A172 (cell line): ENCODE data around the gene GAP43. TPM values are rescaled to one million over a fixed set of nuclear protein-coding genes. Genes with fewer than 3 reads are reported as not detected.
"Not testable (repeated sequence)": the region's sequence is repeated elsewhere in the genome, so short reads cannot be mapped to it uniquely, and the experiment has no call there.

Experiments
- DNase-seq: peaks from one replicate; pipeline ENCODE4 v3.0.0-alpha.2; 2015; ENCODE audit warnings: low spot score
- total RNA-seq: library from RNA; depleted of rRNA; stranded (reverse); fragments of >200 nt; shearing (Covaris generic); gene quantifications from 2 replicates; pipeline ENCODE4 v1.2.3, GENCODE V29; 2014

The GAP43 gene
- total RNA-seq, 1 experiment from 2014 or later = 2.3 TPM

- DNase-seq = no peak
Observed at GRCh38 chr3:115698851-115699591, 75.7 kb downstream of the GAP43 start.

DNA sequence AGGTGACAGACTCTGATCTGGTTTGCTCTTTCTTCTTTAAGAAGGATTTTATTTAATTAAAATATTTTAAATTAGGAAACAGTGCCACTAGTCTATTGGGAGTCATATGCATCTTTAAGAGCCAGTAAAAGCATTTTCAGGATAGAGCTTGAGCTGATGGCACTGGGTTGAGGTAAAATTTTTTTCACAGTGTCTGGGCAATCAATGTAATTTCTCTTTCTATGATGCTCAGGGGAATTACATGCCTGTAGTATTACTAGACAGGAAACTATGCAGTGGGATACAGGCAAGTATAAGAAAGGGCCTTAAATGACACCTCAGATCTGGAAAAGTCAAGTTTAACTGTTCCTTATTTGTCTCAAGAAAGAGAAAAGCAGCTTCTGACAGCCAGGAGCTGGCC is 76.4 kb downstream of the GAP43 start:
- DNase-seq = no peak

DNA sequence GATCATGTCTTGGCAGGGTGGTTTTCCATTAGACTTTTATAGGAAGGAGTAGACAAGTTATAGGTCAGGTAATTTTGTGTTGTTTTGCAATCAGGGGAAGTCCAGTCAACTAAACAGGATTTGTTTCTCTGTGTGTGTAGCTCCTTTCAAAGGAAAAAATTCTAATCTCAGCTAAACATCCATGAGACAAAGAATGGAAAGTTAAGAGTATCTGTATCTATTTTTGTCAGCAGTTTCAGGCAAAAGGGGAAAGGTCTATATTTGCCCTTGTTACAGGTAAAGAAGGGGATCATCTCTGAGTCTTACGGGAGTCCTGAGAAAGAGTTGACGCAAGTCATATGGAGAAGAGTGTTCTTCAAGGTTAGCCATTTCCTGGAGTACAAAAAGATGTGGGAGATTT is 79.3 kb downstream of the GAP43 start:
- DNase-seq = no peak

- DNase-seq = no peak
Observed at GRCh38 chr3:115704661-115705338, 81.5 kb downstream of the GAP43 start.

DNA sequence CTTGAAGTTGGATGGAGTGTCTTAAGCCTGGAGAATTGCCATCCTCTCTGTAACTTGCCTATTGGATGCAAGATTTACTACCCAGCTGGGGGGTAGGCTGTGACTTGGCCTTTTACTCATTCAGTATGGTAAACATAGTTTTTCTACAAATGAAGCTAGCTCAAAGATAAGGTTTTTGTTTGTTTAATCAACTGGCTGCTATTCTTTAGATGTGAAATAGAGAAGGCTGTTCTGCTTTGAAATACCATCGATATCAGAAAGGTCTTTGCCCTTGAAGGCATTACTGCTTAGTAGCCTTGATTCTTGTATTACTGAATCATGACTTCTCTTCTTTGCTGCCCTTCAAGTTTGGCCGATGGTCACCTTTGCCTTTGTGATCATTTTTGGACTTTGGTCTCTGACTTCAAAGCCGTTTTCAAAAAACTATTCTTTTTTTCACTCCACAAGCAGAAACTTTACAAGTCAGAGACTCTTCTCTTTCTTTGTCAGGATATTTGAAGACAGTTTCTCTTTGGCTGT is 83.1 kb downstream of the GAP43 start:
- DNase-seq = no peak

DNA sequence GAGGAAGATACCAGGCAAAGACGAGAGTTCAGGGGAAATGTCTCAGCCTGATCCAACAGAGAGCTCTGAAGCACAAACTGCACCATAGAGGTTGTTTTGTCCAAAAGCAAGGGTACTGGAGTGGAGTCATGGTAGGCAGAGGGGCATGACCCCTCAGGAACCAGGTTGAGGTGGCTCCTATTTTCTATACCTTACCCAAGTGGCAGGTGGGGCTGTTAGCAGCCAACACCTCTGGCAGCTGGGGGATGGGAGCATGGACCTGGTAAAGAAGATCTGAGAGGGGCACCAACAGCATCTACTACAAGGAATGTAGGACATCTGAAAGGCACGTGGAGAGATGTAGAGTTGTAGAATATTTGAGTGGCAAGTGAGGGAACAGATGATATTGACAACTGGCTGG is 85.2 kb downstream of the GAP43 start:
- no peak for DNase-seq

GRCh38 chr3:115709093-115709492 is 85.8 kb downstream of the GAP43 start:
- DNase-seq = no peak

GRCh38 chr3:115709931-115710330 is 86.6 kb downstream of the GAP43 start:
- DNase-seq = no peak

GRCh38 chr3:115710799-115711198 is 87.5 kb downstream of the GAP43 start:
- DNase-seq = no peak

- DNase-seq = no peak
Observed at GRCh38 chr3:115712871-115713270, 89.6 kb downstream of the GAP43 start.

DNA sequence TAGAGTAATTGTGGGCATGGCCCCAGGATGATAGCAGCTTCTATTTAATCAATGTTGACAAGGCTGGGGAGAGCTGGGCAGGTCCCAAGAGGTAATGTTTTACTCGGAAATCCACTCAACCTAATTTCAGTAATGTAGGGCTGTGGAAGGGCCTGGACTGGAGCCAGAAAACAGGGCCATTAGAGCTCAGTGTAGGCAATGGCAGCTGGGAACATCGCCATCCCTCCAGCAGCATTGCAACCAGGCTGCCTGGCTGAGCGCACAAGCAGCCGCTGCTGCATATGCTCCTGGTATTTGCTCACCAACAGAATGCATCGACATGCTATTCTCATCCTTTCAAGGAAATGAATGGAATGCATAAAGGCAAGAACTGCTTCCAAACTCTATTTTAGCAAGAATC is 90.0 kb downstream of the GAP43 start:
- no peak for DNase-seq

DNA sequence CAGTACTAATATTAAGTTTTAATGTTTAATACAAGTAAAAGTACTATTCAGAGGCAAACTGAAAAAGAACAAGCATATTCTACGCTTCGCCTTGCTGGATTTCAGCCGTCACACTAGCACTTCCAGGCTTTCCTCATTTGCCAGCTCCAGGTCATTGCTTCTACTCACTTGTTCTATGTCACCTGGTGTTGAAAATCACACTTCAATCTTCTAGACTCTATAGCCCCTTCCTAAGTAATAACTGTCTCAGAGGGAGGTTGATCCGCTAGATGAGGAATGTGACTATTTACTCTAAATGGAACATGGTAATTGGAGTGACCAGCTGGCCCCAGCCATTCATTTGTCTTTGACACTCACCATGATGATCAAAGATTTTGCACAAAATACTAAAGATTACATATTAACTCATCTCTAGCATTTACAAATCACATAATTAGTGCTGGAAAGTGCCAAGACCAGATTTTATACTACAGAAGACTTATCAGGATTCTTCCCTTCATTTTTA is 92.0 kb downstream of the GAP43 start:
- DNase-seq = no peak

DNA sequence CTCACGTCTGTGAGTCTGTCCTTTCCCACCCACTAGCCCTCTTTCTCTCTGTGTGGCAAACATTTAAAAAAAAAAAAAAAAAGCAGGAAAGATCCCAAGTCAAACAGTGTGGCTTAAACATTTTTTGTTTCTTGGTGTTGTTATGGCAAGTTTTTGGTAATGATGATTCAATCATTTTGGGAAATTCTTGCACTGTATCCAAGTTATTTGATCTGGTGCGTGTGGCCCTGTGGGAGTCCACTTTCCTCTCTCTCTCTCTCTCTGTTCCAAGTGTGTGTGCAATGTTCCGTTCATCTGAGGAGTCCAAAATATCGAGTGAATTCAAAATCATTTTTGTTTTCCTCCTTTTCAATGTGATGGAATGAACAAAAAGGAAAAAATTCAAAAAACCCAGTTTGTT is 97.7 kb downstream of the GAP43 start:
- no peak for DNase-seq

DNA sequence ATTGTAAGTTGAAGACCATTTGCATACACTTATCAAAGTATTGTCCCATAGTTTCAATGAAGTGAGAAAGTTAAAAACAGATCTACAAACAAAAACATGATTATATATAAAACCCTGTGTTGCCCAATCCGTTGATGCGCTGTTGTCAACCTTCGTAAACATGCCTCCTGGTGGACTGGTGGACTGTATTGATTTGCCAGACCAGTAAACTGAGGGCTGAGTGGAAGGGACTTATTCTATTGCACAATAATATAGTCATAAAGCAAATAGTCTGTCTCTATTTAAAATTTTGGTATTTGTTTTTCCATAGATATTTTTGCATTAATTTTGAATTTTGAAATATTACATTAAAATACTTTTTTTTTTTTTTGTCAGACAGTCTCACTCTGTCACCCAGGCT is 102.5 kb downstream of the GAP43 start:
- no peak for DNase-seq

- no peak for DNase-seq
Observed at GRCh38 chr3:115727135-115727534, 103.8 kb downstream of the GAP43 start.

DNA sequence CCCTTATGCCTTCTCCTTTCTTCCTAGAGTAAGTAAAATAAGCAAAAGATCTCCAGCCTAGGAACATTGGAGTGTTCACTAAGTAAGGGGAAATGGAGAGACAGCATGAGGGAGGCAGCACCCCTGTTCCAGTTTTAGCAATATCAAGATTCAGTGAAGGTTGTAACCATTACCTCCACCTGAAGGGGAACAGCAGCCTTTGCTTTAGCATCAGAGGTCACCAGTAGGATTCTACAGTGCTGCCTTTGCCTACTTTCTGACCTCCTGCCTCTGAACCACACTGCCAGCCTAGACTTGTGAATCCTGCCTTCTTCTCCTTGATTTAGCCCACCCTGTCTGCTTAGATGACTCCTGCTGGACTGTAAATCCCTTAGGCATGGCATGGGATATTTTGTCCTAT is 104.7 kb downstream of the GAP43 start:
- DNase-seq = no peak

DNA sequence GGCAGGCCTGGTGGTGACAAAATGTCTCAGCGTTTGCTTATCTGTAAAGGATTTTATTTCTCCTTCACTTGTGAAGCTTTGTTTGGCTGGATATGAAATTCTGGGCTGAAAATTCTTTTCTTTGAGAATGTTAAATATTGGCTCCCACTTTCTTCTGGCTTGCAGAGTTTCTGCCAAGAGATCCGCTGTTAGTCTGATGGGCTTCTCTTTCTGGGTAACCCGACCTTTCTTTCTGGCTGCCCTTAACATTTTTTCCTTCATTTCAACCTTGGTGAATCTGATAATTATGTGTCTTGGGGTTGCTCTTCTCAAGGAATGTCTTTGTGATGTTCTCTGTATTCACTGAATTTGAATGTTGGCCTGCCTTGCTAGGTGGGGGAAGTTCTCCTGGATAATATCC is 113.0 kb downstream of the GAP43 start:
- DNase-seq = not testable (repeated sequence)

DNA sequence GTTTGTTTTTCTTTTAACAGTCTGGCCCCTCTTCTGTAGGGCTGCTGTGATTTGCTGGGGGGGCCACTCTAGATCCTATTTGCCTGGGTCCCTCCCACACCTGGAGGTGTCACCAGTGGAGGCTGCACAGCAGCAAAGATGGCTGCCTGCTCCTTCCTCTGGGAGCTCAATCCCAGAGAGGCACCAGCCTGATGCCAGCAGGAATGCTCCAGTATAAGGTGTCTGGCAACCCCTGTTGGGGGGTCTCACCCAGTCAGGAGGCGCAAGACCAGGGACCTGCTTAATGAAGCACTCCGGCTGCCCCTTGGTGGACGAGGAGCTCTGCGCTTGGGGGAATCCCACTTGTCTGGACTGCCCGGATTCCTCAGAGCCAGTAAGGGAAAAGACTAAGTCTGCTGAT is 118.3 kb downstream of the GAP43 start:
- no peak for DNase-seq

DNA sequence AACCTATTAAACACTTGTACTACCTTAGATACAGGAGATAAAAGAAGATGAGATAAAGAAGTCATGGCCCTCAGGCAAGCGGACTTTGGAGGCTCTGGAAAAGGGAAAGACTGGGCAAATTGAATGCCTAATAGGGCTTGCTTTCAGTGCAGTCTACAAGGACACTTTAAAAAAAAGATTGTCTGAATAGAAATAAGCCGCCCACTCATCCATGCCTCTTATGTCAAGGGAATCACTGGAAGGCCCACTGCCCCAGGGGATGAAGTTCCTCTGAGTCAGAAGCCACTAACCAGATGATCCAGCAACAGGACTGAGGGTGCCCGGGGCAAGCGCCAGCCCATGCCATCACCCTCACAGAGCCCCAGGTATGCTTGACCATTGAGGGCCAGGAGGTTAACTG is 121.2 kb downstream of the GAP43 start:
- DNase-seq = not testable (repeated sequence)

GRCh38 chr3:115752978-115753377 is 129.7 kb downstream of the GAP43 start:
- not testable (repeated sequence) for DNase-seq

GRCh38 chr3:115758076-115758763 is 134.9 kb downstream of the GAP43 start:
- no peak for DNase-seq

DNA sequence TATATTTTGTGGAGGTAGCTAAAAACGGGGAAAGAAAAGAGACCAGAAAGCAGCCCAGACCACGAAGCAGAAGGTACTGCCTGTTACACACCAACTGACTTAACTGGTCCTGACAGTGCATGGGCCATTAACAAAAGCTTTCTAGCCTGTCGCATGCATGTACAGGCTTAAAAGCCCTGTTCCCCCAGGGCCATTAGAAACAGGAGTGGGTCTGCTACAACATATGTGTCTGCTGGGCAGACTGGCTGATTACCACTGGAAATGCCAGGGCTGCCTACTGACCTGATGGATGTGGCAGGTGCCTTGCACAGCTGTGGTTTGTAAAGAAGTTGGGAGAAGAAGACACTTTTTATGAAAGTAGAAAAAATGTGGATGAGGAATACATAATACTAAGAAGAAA is 137.4 kb downstream of the GAP43 start:
- DNase-seq = no peak

DNA sequence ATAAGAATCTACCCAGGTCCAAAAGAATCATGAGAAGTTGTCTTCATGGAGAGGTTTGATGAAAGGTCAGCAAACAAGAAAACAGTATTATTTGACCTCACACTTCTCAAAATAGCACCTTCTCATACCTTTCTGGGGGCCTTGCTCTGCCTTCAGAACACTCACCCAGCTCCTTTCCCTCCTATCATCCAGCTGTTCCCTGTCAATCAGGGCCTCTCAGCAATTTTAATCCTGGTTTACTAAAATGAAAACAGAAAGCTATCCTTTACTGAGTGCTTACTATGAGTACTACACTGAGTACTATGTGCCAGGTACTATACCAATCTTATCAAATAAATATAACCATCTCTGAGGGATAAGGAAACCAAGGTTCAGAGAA is 138.6 kb downstream of the GAP43 start:
- DNase-seq = no peak
